Measurements from ENCODE around the gene OGA.

DNA sequence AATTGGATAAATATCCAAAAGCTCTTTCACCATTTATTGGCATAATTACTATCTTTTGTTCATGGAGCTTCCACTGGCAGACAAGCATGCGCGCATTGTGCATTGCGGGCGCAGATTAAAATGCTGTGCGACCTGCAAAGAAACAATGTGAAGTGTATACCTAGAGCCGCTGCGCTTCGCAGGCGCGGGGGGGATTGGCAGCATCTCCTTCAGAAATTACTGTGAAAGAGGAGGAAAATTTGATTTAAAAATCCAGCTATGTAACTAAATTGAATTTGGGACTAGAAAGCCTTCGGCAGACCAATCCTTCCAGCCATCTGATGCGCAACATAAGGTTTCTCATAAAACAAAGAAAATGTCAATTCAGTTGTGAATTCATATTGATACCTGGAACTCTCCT lies 24.7 kb downstream of the OGA start:
- TF ChIP-seq, protein P1, sequence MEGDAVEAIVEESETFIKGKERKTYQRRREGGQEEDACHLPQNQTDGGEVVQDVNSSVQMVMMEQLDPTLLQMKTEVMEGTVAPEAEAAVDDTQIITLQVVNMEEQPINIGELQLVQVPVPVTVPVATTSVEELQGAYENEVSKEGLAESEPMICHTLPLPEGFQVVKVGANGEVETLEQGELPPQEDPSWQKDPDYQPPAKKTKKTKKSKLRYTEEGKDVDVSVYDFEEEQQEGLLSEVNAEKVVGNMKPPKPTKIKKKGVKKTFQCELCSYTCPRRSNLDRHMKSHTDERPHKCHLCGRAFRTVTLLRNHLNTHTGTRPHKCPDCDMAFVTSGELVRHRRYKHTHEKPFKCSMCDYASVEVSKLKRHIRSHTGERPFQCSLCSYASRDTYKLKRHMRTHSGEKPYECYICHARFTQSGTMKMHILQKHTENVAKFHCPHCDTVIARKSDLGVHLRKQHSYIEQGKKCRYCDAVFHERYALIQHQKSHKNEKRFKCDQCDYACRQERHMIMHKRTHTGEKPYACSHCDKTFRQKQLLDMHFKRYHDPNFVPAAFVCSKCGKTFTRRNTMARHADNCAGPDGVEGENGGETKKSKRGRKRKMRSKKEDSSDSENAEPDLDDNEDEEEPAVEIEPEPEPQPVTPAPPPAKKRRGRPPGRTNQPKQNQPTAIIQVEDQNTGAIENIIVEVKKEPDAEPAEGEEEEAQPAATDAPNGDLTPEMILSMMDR (IDR thresholded peaks at IDR 0.05; ENCODE audit: low read depth, low read length): no peak
- no peak for TF ChIP-seq POLR2A (IDR thresholded peaks at IDR 0.05; ENCODE audit: extremely low read depth, insufficient read length)
